HUES48 (cell line): ENCODE results near the gene SEBOX.
A peak's percentile ranks its signal among the peaks of the same experiment; 100 is the strongest.

Source experiments
- H3K27ac ChIP-seq: one replicate; pipeline ENCODE4 v1.7.0; 2013; ENCODE audit warnings: low read depth, low read length, inconsistent platforms
- H3K27me3 ChIP-seq: 2 replicates; pipeline ENCODE4 v1.6.1; 2013; ENCODE audit warnings: mild to moderate bottlenecking, low read length; ENCODE audit not compliant: control insufficient read depth, insufficient read depth
- H3K36me3 ChIP-seq: 2 replicates; pipeline ENCODE4 v1.6.1; 2013; ENCODE audit warnings: low read length; ENCODE audit not compliant: control insufficient read depth, insufficient read depth
- H3K4me1 ChIP-seq: 2 replicates; pipeline ENCODE4 v1.6.1; 2013; ENCODE audit warnings: mild to moderate bottlenecking, low read length; ENCODE audit not compliant: control insufficient read depth, insufficient read depth
- H3K4me3 ChIP-seq: 2 replicates; pipeline ENCODE4 v1.5.1; 2013; ENCODE audit warnings: mild to moderate bottlenecking, low read depth, low read length
- H3K9ac ChIP-seq: 2 replicates; pipeline ENCODE4 v1.6.1; 2013; ENCODE audit warnings: mild to moderate bottlenecking, low read depth, low read length, moderate library complexity
- H3K9me3 ChIP-seq: 2 replicates; pipeline ENCODE4 v1.6.1; 2013; ENCODE audit warnings: low read length; ENCODE audit not compliant: control insufficient read depth, insufficient read depth

SEBOX gene

GRCh38 chr17:28317099-28317965, 47.7 kb downstream of the SEBOX start:
- Histone ChIP-seq H3K4me3 (peak overlapping the region; percentile 93; the same call in 1 of the 2 replicates), H3K36me3 (peaks cover 13% of the 10 kb centered on the region), H3K9me3 (no peaks in the 10 kb centered on the region), H3K27ac (no peak overlapping the region), H3K4me1 (peaks cover 25% of the 10 kb centered on the region), H3K27me3 (no peaks in the 10 kb centered on the region), H3K9ac (no peak overlapping the region)

GRCh38 chr17:28315846-28316705, 48.9 kb downstream of the SEBOX start:
- H3K36me3 ChIP-seq: peaks cover 10% of the 10 kb centered on the region
- H3K4me1 ChIP-seq: peaks cover 23% of the 10 kb centered on the region
- H3K27ac ChIP-seq: no peak overlapping the region
- H3K9ac ChIP-seq: no peak overlapping the region
- no peaks in the 10 kb centered on the region for H3K27me3 ChIP-seq
- H3K9me3 ChIP-seq: no peaks in the 10 kb centered on the region
- H3K4me3 ChIP-seq: no peak overlapping the region

- no peak overlapping the region for H3K9ac ChIP-seq
- H3K36me3 ChIP-seq: no peaks in the 10 kb centered on the region
- no peaks in the 10 kb centered on the region for H3K27me3 ChIP-seq
- peaks cover 14% of the 10 kb centered on the region for H3K4me1 ChIP-seq
- no peak overlapping the region for H3K27ac ChIP-seq
- no peaks in the 10 kb centered on the region for H3K9me3 ChIP-seq
- H3K4me3 ChIP-seq: no peak overlapping the region
Measured at GRCh38 chr17:28313841-28314240, 51.2 kb downstream of the SEBOX start.
